Heart right ventricle (tissue), 16 donors: ENCODE measurements around the gene PIP5K1A. TPM values are rescaled to one million over a fixed set of nuclear protein-coding genes. Genes with fewer than 3 reads are reported as not detected.
A peak's percentile ranks its signal among the peaks of the same experiment; 100 is the strongest.

Experiments
- ATAC-seq, 8 donors: fragments of 200-7000 bp; cut with Tn5 transposase; one replicate each; pipeline ENCODE4 v1.9.1; 2020; ENCODE audit warnings: mild to moderate bottlenecking in 8 of 8, moderate library complexity in 8 of 8, moderate number of reproducible peaks in 1 of 8
- DNase-seq, 2 donors: peaks; one replicate each; pipeline ENCODE4 v3.0.0-alpha.2; 2020
- H3K27ac ChIP-seq, 10 donors: fragments of 200-600 bp; sonication (generic) in 2 of 10; one replicate each; pipeline versions ENCODE4 v1.5.0 to v1.8.0; 2020 to 2022; ENCODE audit warnings: mild to moderate bottlenecking in 3 of 10
- H3K27me3 ChIP-seq, 7 donors: fragments of 200-600 bp; one replicate each; pipeline ENCODE4 v1.8.0; 2021 to 2022; ENCODE audit warnings: mild to moderate bottlenecking in 2 of 7
- H3K36me3 ChIP-seq, 9 donors: fragments of 200-600 bp; sonication (generic) in 1 of 9; one replicate each; pipeline versions ENCODE4 v1.5.0 to v1.8.0; 2020 to 2022; ENCODE audit warnings: mild to moderate bottlenecking in 2 of 9
- H3K4me1 ChIP-seq, 9 donors: fragments of 200-600 bp; sonication (generic) in 1 of 9; one replicate each; pipeline versions ENCODE4 v1.5.0 to v1.8.0; 2020 to 2022; ENCODE audit warnings: mild to moderate bottlenecking in 4 of 9
- H3K4me3 ChIP-seq, 10 donors: fragments of 200-600 bp; sonication (generic) in 2 of 10; one replicate each; pipeline versions ENCODE4 v1.5.0 to v1.8.0; 2020 to 2022; ENCODE audit warnings: mild to moderate bottlenecking in 7 of 10, moderate library complexity in 2 of 10
- H3K9me3 ChIP-seq, 11 donors: fragments of 200-600 bp in 10 of 11; sonication (generic) in 2 of 11; one replicate each; pipeline versions ENCODE4 v1.5.0 to v1.8.0; 2013 to 2022; ENCODE audit warnings: mild to moderate bottlenecking in 2 of 11, control low read depth in 1 of 11, moderate library complexity in 1 of 11
- WGBS, 2 donors: extraction: QIAGEN DNeasy Blood & Tissue Kit; methylation state at CpG; one replicate each; pipeline ENCODE4 v1.1.7; 2013; ENCODE audit warnings: inconsistent platforms in 1 of 2; 5-methylcytosine and 5-hydroxymethylcytosine counted together
- intact Hi-C, 10 donors: fragments of 100-400 bp; cut with DNase I; formaldehyde crosslinking; loops; one replicate each; pipeline versions ENCODE4 v1.11.1 to v1.14.2; 2022
- polyA plus RNA-seq, 2 donors: library from polyadenylated mRNA; stranded (reverse); fragments of 200-250 nt; gene quantifications; one replicate each; pipeline ENCODE4 v1.2.3, GENCODE V29; 2013
- total RNA-seq, 10 donors: library from RNA; stranded (reverse); fragmentation: NEBNext Ultra II Directional in 3 of 10; extraction: Animal tissue kit (Norgen Biotek cat#: 25700) in 3 of 10; gene quantifications; one replicate each; pipeline versions ENCODE4 v1.2.1 to v1.2.4, GENCODE V29; 2021 to 2023
- TF ChIP-seq, protein P1 (sequence below), 9 donors: fragments of 200-600 bp; sonication (generic) in 2 of 9; IDR thresholded peaks; one replicate each; pipeline versions ENCODE4 v1.5.0 to v1.8.0; 2021 to 2022; ENCODE audit warnings: antibody characterized with exemption in 9 of 9, mild to moderate bottlenecking in 5 of 9, moderate library complexity in 1 of 9
- donor health status: Arrhythmogenic right ventricular cardiomyopathy.
- donor health status: ischemic (EF 13 %, LVEDD 7.1; RV severe dilation, severe dysfunction).
- donor health status: healthy with polysubstance abuse.
- donor health status: DM: no; HTN: yes; CAD: no.
- donor health status: DM: no; HTN: no; CAD: no.
- donor health status: ischemic (EF 25% LVEDD 6.9; RV normal size, moderate dysfunction).
- donor health status: ischemic (EF 25% LVEDD 5.7; RV mildly dilated, moderate dysfunction).
- donor health status: healthy.
- donor health status: DM: yes; HTN: yes; CAD: no.
- donor health status: Ischemic cardiomyopathy.
- donor health status: ischemic (EF 35%, LVEDD 5.7; RV mildly dilated, moderate dysfunction).
- donor health status: nonischemic (EF 11% LVEDD 7.7; RV severe dilation, severe dysfunction).
- donor health status: DM: yes; HTN: yes; CAD: no.
- donor health status: PGD.
- donor health status: ischemic (EF 29% LVEDD 5.4; RV normal size, mild dysfunction).
- donor health status: nonischemic (EF 23%, LVEDD 6.1; RV moderate dilation, normal function).

PIP5K1A gene
- total and polyA plus RNA-seq, 12 donors, result 11.5 to 48.0 (median 38.7) TPM

DNA sequence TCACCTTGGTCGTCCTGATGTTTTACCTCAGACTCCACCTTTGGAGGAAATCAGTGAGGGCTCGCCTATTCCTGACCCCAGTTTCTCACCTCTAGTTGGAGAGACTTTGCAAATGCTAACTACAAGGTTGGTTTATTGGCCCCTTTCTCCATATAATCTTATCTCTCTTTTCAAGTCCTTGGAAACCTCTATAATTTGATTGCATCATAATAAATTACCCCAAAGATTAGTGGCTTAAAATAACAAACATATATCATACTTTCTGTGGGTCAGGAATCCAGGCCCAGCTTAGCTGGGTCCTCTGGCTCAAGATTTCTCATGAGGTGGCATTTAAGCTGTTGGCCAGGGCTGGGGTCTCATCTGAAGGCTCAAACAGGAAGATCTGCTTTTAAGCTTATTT lies 44.1 kb downstream of the PIP5K1A start:
- 87 to 91% methylated on average over 2 of the region's 2 CpGs for WGBS, 2 donors
- H3K36me3 ChIP-seq, result peaks cover 0 to 100% (median 82%) of the 10 kb centered on the region in 9 donors
- TF ChIP-seq, protein P1, sequence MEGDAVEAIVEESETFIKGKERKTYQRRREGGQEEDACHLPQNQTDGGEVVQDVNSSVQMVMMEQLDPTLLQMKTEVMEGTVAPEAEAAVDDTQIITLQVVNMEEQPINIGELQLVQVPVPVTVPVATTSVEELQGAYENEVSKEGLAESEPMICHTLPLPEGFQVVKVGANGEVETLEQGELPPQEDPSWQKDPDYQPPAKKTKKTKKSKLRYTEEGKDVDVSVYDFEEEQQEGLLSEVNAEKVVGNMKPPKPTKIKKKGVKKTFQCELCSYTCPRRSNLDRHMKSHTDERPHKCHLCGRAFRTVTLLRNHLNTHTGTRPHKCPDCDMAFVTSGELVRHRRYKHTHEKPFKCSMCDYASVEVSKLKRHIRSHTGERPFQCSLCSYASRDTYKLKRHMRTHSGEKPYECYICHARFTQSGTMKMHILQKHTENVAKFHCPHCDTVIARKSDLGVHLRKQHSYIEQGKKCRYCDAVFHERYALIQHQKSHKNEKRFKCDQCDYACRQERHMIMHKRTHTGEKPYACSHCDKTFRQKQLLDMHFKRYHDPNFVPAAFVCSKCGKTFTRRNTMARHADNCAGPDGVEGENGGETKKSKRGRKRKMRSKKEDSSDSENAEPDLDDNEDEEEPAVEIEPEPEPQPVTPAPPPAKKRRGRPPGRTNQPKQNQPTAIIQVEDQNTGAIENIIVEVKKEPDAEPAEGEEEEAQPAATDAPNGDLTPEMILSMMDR (IDR thresholded peaks at IDR 0.05), result no peak
- ATAC-seq (no peak), DNase-seq (no peak)
- no peaks in the 10 kb centered on the region for H3K9me3 ChIP-seq
- intact Hi-C loops, result loop anchor here in 2 of 10 donors (5.0 to 10.0 kb wide), 2 partner anchors 40 to 158 kb away; no protein-coding TSS in a partner anchor
- peaks cover 0 to 4% (median 0%) of the 10 kb centered on the region in 9 donors for H3K4me1 ChIP-seq
- no peaks in the 10 kb centered on the region for H3K27me3 ChIP-seq
- no peak overlapping the region for H3K27ac ChIP-seq
- H3K4me3 ChIP-seq, result no peak overlapping the region

DNA sequence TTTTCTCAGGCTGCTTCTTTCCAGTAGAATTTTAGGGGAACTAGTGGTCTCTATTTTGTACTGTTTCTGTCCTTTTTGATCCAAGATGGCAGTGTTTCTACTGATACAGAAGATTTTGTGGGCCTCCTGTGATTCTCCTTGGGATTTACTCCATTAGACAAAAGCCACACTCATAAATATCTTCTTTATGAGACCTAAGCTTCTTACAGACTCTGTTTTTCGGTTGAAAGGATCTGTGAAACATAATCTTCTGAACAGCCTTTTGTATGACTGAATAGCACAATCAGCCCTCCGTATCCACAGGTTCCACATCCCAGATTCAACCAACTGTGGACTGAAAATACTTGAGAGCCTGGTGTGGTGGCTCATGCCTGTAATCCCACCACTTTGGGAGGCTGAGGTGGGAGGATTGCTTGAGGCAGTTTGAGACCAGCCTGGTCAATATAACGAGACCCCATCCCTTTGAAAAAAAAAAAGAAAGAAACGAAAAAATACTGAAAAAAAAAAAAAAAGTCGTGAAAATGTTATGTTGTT lies 45.4 kb downstream of the PIP5K1A start:
- Histone ChIP-seq H3K27me3 (no peaks in the 10 kb centered on the region), H3K4me3 (no peak overlapping the region), H3K27ac (no peak overlapping the region), H3K4me1 (no peaks in the 10 kb centered on the region), H3K9me3 (no peaks in the 10 kb centered on the region), H3K36me3 (peaks cover 0 to 100% (median 87%) of the 10 kb centered on the region in 9 donors)
- TF ChIP-seq, protein P1 (IDR thresholded peaks at IDR 0.05), result no peak
- ATAC-seq, result no peak
- no peak for DNase-seq
- WGBS, 2 donors, result 78 to 90% methylated on average over 5 of the region's 5 CpGs
- intact Hi-C loops, result loop anchor here in 2 of 10 donors (5.0 to 10.0 kb wide), 2 partner anchors 41 to 159 kb away; no protein-coding TSS in a partner anchor

GRCh38 chr1:151246786-151247185 lies 48.4 kb downstream of the PIP5K1A start:
- TF ChIP-seq, protein P1 (IDR thresholded peaks at IDR 0.05), result no peak
- Histone ChIP-seq H3K27me3 (no peaks in the 10 kb centered on the region), H3K4me1 (no peaks in the 10 kb centered on the region), H3K4me3 (no peak overlapping the region), H3K36me3 (peaks cover 0 to 91% (median 79%) of the 10 kb centered on the region in 9 donors), H3K27ac (no peak overlapping the region), H3K9me3 (no peaks in the 10 kb centered on the region)
- intact Hi-C loops, result loop anchor here in 1 of 10 donors (10.0 kb wide), 1 partner anchor 162 kb away; no protein-coding TSS in a partner anchor
- DNase-seq, result no peak
- WGBS, 2 donors, result 85 to 88% methylated on average over 2 of the region's 2 CpGs
- no peak for ATAC-seq

DNA sequence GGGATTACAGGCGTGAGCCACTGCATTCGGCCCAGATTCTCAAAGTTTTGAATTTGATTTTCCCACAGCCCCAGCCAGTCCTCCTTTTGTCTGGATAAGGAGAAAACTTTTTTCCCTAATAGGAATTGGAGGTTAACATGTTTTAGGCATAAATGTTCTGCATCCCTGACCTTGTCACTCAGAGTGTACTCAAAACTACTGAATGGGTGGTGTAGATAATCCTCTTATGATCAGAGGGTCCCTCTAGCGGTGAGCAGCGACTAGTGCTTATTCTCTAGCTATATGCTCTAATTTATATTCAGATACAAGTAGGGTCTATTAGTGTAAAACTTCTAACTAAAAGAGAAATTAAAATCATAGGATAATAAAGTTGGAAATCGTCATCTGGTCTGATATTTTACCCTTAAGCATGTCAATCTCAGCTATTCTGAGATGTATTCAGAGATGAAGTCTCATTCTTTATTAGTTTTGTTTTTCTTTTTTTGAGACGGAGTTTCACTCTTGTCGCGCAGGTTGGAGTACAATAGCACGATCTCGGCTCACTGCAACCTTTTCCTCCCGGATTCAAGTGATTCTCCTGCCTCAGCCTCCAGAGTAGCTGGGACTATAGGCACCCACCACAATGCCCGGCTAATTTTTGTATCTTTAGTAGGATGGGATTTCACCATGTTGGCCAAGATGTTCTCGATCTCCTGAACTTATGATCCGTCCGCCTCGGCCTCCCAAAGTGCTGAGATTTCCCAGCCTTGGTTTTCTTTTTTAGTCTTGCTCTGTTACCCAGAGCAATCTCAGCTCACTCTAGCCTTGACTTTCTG lies 53.5 kb downstream of the PIP5K1A start:
- peak in 3 of 8 donors; percentile 25 to 43 (median 32) for ATAC-seq
- Histone ChIP-seq H3K4me1 (peaks cover 4 to 23% (median 15%) of the 10 kb centered on the region in 9 donors), H3K27ac (no peak overlapping the region), H3K36me3 (peaks cover 0 to 40% (median 30%) of the 10 kb centered on the region in 9 donors), H3K27me3 (no peaks in the 10 kb centered on the region), H3K4me3 (no peak overlapping the region), H3K9me3 (no peaks in the 10 kb centered on the region)
- WGBS, 2 donors, result 64 to 68% methylated on average over 16 of the region's 16 CpGs
- peak; percentile 20 to 54 for DNase-seq
- intact Hi-C loops, result loop anchor here (1.0 to 10.0 kb wide), 5 partner anchors 50 to 157 kb away; partner anchors contain the start of gene PIP5K1A (in 5 of the 10)
- TF ChIP-seq, protein P1 (IDR thresholded peaks at IDR 0.05), result peak; percentile 69 to 88 (median 83)
